Measurements from ENCODE around the gene ITPKC.

- TF ChIP-seq CTCF (IDR thresholded peaks at IDR 0.05) (no peak), POLR2A (IDR thresholded peaks at IDR 0.05) (no peak)
Measured at GRCh38 chr19:40759352-40759751, 42.4 kb downstream of the ITPKC start.
